Endometrial microvascular endothelial cells (primary cell): ENCODE results near the gene TUBAL3. TPM values are rescaled to one million over a fixed set of nuclear protein-coding genes. Genes with fewer than 3 reads are reported as not detected.

ENCODE experiments used
- in situ Hi-C: cut with HindIII; loops from 2 replicates; pipeline ENCODE4 v1.10.0; 2017; ENCODE audit warnings: low sequenced_read_pairs, low pct_unique_long_range_greater_than_20kb; ENCODE audit errors: inconsistent ontology term
- total RNA-seq: library from RNA; depleted of rRNA; stranded (reverse); fragments of >200 nt; gene quantifications from one replicate; pipeline ENCODE4 v1.2.3, GENCODE V29; 2015; ENCODE audit errors: inconsistent ontology term

TUBAL3 gene
- total RNA-seq, result 0.84 TPM

DNA sequence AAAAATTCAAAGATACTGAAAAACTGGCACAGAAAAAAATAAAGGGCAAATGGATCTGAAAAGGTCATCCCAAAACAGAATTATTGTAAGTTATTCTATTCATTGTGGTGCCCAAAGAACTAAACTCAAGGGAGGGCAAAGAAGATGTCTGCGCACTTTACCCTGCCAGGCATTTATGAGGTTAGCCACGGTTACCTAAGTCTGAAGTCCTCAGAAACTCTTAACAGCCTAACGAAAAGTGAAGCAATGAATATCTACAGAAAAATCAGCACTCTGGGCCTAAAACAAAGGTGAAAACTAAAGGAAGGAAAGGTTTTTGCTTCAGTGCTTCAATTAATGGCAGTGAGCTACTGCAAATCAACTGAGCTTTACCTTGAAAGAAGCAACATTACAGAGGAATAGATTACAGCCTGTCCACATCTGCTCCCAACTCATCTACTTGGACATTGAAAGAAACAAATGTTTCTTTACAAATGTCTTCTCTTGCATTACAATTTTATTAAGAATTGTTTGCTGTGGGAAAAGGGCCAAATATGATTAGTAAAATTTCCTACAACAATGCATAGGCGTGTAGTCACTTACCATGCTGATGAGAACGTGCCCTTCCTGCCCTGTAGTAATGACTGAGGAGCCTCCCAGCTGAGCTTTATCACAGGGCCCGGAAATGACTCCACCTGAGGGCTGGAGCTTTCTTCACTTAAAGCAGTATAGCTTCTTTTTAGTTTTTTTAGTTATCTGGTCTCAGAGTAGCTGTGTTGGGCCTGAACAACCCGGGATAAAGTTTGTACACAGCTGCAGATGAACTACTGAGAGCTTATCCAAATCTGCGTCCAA, at the start of gene TUBAL3:
Gene TUBAL3 (minus strand): TSS at position 621 of the 834 bp plus-strand sequence. CDS start 36 bp downstream, at position 585.
- in situ Hi-C loops, result no loop called here

DNA sequence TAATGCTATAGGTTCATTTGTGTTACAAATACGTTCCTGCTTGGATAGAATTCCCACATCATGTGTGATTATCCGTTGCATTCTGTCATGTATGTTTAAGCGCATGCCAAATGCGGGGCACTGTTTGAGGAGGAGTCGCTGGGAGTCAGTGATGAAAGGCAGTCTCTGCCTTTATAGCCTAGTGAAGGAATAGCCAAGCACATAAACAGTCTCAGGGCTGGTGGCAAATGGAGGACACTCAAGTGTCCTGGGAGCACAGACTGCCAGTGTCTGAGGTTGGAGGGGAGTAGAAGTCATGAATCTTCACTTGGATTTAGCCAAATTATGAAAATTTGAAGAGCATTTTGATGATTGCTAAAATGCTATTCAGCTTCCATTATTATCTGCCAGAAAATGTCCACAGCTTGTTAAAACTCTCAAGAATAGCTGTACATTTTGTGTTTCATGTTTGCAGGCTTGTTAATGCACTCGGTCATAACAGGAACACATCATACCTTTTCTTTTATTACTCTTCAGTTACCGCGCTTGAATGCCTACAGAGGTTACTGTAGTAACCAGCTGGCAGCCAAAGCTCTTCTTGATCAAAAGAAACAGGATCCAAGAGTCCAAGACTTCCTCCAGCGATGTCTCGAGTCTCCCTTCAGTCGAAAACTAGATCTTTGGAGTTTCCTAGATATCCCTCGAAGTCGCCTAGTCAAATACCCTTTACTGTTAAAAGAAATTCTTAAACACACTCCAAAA, 49.3 kb upstream of the TUBAL3 start:
- in situ Hi-C loops, result no loop called here

DNA sequence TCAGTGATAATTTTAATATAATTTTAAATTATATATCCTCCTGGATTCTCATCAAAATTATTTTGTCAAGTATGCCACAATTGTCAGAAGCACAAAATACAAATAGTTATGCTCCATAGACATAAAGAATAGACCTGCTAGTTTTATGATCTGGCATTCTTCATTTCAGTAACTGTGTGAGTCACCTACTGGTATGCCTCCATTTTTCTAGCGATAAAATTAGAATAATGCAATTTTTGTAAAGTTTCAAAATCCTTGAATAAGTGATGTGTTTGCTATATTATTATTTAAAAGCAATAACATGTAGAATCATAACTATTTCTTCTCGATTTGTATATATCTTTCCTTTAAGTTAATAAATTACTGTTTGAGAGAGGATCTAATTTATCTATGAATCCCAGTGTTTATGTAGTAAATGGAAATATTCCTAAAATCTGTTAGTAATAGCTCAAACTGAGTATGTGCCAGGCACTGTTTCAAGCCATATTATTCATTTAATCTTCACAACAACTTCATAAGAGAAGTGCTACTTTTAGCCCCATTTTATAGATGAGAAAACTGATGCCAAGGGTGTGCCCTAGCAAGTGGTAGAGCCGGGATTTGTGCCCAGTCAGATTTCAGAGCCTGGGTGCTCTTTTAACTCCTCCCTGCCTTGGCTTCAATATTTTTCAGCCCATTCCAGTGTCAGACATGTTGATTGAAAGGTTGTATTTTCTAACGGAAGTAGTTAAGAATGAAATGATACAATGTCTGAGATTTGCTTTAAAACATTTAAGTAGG, 46.2 kb upstream of the TUBAL3 start:
- in situ Hi-C loops, result no loop called here

DNA sequence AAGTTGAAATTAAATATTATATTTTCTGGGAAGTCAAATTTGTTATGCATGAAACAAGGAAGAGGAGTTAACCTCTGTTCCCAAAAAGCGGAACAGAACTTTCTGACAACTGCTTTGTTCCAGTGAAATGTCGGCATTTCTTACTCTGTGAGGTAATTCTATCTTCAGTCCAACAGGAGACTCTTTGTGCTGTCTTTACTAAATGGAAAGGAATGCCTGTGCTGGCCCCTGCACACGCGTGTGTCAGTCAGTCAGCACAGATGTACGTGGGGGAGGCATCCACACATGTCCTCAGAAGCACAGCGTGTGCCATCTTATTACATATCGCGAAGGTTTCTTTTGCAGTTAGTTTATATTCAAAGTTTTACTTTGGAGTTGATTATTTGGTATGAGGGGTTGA, 45.2 kb upstream of the TUBAL3 start:
- in situ Hi-C loops, result no loop called here

DNA sequence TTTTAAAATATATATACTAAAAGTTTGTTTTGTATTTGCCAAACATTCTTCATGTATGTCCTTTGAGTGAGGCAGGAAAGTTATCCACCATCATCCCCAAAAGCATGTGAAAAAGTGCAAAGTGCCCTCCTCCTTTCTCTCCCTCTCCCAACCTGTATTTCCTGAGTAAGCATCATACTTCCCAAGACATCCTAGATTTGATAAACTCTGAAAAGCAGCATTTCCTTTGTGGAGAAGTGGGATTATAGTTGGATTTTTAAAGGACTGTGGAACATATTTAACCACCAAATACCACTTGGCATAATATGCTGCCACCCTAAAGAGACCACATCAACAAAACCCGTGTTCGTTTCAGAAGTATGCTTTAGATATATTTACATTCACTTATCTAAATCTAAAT, 44.6 kb upstream of the TUBAL3 start:
- in situ Hi-C loops, result no loop called here

DNA sequence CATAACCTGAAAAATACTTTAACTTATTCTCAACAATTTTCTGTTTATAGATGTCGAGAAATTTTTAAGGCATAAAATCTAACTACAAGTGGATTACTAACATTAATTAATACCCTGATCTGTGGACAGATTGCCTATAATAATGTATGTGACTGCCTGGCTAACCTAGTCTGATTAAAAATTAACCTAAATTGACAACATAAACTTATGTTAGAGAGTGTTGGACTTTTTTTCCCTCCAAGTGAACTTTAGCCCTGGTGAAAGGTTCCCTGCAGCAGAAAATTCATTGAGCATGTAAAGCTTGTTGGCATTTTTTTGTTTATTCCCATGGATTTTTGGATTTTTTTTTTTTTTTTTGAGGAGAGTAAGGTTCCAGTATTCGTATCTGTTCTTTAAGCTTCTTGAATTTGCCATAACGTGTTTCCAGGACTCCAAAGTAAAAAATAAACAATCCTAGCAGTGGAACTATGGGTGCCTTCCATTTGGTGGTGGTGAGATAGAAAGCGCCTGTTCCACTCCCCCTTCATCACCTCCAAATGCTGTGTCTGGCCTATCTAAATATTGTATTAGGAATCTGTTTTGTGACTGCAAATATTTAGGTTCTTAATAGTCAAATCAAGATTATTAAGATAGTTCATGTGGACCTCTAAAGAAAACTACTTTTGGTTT, 43.8 kb upstream of the TUBAL3 start:
- in situ Hi-C loops, result no loop called here

- in situ Hi-C loops, result no loop called here
Observed at GRCh38 chr10:5447611-5448071, 43.0 kb upstream of the TUBAL3 start.

DNA sequence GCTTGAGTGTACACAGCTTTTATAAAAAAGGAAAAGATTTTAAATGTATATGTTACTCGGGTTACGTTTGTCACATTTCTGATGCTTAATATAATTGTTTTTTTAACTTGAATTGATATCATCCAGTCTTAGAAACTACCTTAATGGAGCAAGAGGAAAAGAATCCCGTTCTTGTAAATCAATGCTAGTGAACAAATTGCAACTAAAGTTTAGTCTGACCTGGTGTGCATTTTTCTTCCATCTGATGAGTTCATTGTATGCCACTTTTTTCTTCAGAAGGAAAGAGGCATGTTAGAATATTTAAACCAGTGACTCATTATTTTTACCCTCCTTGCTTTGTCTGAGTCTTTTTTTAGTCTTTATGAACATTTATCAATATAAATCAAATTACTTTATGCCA, 42.4 kb upstream of the TUBAL3 start:
- in situ Hi-C loops, result no loop called here

DNA sequence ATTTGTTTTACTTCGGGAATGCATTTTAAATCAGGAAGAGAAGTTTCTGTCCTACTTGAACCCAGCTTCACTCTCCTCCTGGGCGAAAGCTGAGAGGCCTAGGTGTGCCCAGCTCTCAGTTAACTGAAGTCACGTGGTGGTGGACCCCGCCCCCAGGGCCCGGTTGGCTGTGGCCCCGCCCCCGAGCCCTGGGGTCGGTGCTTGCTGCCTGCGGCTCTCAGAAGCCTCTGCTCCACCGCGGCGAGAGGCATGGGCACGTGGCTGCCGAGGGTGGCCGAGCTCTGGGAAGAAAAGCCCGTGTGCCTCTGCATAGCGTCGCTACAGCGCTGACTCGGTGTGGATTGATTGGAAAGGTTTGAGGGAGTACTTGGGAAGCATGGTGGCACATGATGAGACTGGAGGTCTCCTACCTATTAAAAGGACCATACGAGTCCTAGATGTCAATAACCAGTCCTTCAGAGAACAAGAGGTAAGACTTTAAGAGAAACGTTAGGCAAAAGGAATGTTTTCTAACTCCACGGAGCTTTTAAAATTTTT, 41.8 kb upstream of the TUBAL3 start:
- in situ Hi-C loops, result no loop called here

DNA sequence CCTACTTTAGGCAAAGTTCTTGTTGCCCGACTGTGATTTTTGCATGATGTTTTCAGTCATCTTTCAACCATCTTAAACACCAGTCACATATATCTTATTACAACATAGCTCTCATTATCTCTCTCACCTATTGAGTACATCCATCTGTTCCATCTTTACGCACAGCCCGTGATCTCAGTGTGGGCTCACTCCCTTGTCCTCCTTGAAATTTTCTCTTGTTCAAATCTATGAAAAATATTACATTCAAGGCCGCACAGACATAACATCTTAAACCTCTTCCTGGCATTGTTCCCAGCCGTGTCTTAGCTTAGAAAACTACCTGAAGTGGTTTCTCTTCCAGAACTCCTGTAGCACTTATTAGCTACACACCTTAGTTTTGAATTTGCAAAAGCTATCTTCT, 40.4 kb upstream of the TUBAL3 start:
- in situ Hi-C loops, result no loop called here

GRCh38 chr10:5443429-5443828, 38.8 kb upstream of the TUBAL3 start:
- in situ Hi-C loops, result no loop called here

DNA sequence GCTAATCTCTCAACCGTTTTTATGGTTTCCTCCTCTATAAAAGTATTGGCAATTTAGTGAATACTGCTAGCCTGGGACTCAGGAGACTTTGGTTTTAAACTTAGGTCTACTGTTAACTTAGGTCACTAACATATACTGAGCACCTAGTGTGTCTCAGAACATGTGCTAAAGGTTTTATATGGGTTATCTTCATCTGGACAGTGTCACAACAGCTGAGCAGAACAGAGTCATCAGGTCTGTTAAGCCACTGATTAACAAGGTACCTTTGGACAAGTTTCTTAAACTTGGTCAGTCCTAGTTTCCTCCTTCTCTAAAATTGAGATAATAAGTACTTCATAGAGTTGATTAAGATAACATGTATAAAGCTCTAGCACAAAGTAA, 38.4 kb upstream of the TUBAL3 start:
- in situ Hi-C loops, result no loop called here

- in situ Hi-C loops, result no loop called here
Observed at GRCh38 chr10:5442065-5442989, 37.7 kb upstream of the TUBAL3 start.

- in situ Hi-C loops, result no loop called here
Observed at GRCh38 chr10:5441106-5441505, 36.5 kb upstream of the TUBAL3 start.

DNA sequence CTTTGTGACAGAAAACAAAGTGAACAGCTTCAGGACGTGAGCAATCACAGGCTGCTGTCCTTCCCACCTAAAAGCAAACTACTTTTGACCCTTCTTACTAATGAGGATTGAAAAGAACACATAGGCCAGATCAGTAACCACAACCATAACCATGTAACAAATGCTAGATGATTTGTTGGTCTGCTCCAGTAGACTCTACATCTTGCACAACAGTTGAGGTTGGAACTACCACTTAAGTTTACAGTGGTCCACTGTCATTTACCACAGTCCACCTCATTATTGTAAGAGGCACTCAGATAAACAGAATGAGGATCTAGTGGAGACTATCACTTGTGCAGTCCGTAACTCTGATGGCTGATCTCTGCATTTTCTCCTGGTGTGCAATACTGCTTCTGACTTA, 35.6 kb upstream of the TUBAL3 start:
- in situ Hi-C loops, result no loop called here

DNA sequence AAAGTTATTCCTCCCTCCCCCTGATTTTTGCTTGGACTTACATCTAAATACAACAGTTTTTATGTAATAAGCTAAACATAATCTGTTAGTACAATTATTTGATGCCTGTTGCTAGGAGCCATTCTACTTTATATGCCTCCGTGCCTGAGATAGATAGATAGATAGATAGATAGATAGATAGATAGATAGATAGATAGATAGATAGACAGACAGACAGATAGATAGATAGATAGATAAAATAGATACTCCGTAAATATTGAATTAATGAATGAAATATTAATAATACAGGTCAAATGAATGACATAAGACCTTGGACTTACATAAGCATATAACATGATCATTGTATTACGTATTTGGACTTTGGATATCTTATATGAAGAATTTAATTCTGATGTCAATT, 30.7 kb upstream of the TUBAL3 start:
- in situ Hi-C loops, result no loop called here

- in situ Hi-C loops, result no loop called here
Observed at GRCh38 chr10:5434017-5434753, 29.6 kb upstream of the TUBAL3 start.
